NCI-H526 treated with DMSO at 0.1 percent for 48 hours (cell line): Measurements from ENCODE around the gene PLCD1.
A peak's percentile ranks its signal among the peaks of the same experiment; 100 is the strongest.

ENCODE experiments used
- DNase-seq: peaks from one replicate; lab custom pipeline; 2025; lab: John Stamatoyannopoulos, UW

Gene PLCD1

GRCh38 chr3:38016847-38017444, 12.5 kb downstream of the PLCD1 start:
- no peak for DNase-seq

- no peak for DNase-seq
These were observed 13.0 kb downstream of the PLCD1 start for GRCh38 chr3:38016410-38016809.

GRCh38 chr3:38015984-38016383, 13.5 kb downstream of the PLCD1 start:
- DNase-seq, result no peak

GRCh38 chr3:38015485-38015884, 14.0 kb downstream of the PLCD1 start:
- DNase-seq, result no peak

GRCh38 chr3:38011111-38011510, 18.3 kb downstream of the PLCD1 start:
- no peak for DNase-seq

- no peak for DNase-seq
These were observed 19.4 kb downstream of the PLCD1 start for GRCh38 chr3:38009807-38010591.

- no peak for DNase-seq
These were observed 20.4 kb downstream of the PLCD1 start for GRCh38 chr3:38008971-38009580.

- no peak for DNase-seq
These were observed 21.2 kb downstream of the PLCD1 start for GRCh38 chr3:38008191-38008701.

GRCh38 chr3:38007754-38008090, 21.7 kb downstream of the PLCD1 start:
- no peak for DNase-seq

GRCh38 chr3:38006445-38006995, 22.9 kb downstream of the PLCD1 start:
- no peak for DNase-seq

GRCh38 chr3:38006031-38006430, 23.4 kb downstream of the PLCD1 start:
- no peak for DNase-seq

- DNase-seq, result no peak
These were observed 24.1 kb downstream of the PLCD1 start for GRCh38 chr3:38005076-38006020.

- DNase-seq, result peak; percentile 69
These were observed 24.9 kb downstream of the PLCD1 start for GRCh38 chr3:38004415-38005075.

- no peak for DNase-seq
These were observed 25.5 kb downstream of the PLCD1 start for GRCh38 chr3:38003817-38004414.

- peak; percentile 10 for DNase-seq
These were observed 26.0 kb downstream of the PLCD1 start for GRCh38 chr3:38003371-38003816.

- DNase-seq, result no peak
These were observed 26.5 kb downstream of the PLCD1 start for GRCh38 chr3:38002940-38003339.

GRCh38 chr3:38002291-38002876, 27.1 kb downstream of the PLCD1 start:
- no peak for DNase-seq

GRCh38 chr3:38001456-38002081, 27.9 kb downstream of the PLCD1 start:
- no peak for DNase-seq

- no peak for DNase-seq
These were observed 28.4 kb downstream of the PLCD1 start for GRCh38 chr3:38000965-38001455.
